IMR-90 (cell line): ENCODE measurements around the gene IER5L. TPM values are rescaled to one million over a fixed set of nuclear protein-coding genes. Genes with fewer than 3 reads are reported as not detected.
A peak's percentile ranks its signal among the peaks of the same experiment; 100 is the strongest.

ENCODE experiments used
- ATAC-seq: fragments of 200-7000 bp; cut with Tn5 transposase; 2 replicates; pipeline ENCODE4 v1.9.1; 2020; ENCODE audit warnings: low read depth, mild to moderate bottlenecking, moderate library complexity
- BruUV-seq: library from RNA; stranded (reverse); fragments of 400-500 nt; replicated peaks from 2 replicates; lab custom pipeline; 2021; lab: Mats Ljungman, UMichigan
- CTCF ChIA-PET: fragments of 300-600 bp; formaldehyde crosslinking; extraction: SDS; loops from one replicate; lab custom pipeline; 2021; ENCODE audit warnings: antibody characterized with exemption; lab: Yijun Ruan, JAX
- POLR2A ChIA-PET: fragments of 300-600 bp; sonication (Branson Sonifier 250); formaldehyde crosslinking; loops from one replicate; lab custom pipeline; 2022; ENCODE audit warnings: antibody characterized with exemption; ENCODE audit not compliant: unreplicated experiment; lab: Charles Lee
- DNase-seq: peaks from one replicate; pipeline ENCODE4 v3.0.0; 2013
- H2AFZ ChIP-seq: replicated peaks from 2 replicates; pipeline ENCODE3; 2013; ENCODE audit warnings: low read length, mild to moderate bottlenecking; ENCODE audit not compliant: poor library complexity
- H2AK5ac ChIP-seq: 2 replicates; pipeline ENCODE4 v1.6.1; 2013; ENCODE audit warnings: low read depth, low read length, inconsistent platforms
- H2AK9ac ChIP-seq: replicated peaks from 2 replicates; pipeline ENCODE3; 2013; ENCODE audit warnings: mild to moderate bottlenecking, low read depth, low read length, moderate library complexity; ENCODE audit not compliant: poor library complexity
- H2BK120ac ChIP-seq: 2 replicates; pipeline ENCODE4 v1.6.1; 2013; ENCODE audit warnings: low read depth, low read length, inconsistent platforms
- H2BK15ac ChIP-seq: 3 replicates; pipeline ENCODE4 v1.6.1; 2013; ENCODE audit warnings: low read depth, low read length, inconsistent platforms
- H2BK20ac ChIP-seq: 2 replicates; pipeline ENCODE4 v1.6.1; 2013; ENCODE audit warnings: low read depth, mild to moderate bottlenecking, inconsistent platforms, low read length, moderate library complexity
- H2BK5ac ChIP-seq: 2 replicates; pipeline ENCODE4 v1.6.1; 2013; ENCODE audit warnings: mild to moderate bottlenecking, low read depth, low read length, inconsistent platforms; ENCODE audit not compliant: poor library complexity, severe bottlenecking
- H3K14ac ChIP-seq: replicated peaks from 2 replicates; pipeline ENCODE4 v1.6.1; 2013; ENCODE audit warnings: low read depth, low read length, inconsistent platforms
- H3K18ac ChIP-seq: 2 replicates; pipeline ENCODE4 v1.6.1; 2013; ENCODE audit warnings: low read depth, low read length, control low read depth
- H3K23ac ChIP-seq: 2 replicates; pipeline ENCODE4 v1.6.1; 2013; ENCODE audit warnings: low read depth, low read length, inconsistent platforms
- H3K27ac ChIP-seq: 2 replicates; pipeline ENCODE4 v1.5.1; 2013; ENCODE audit warnings: mild to moderate bottlenecking, control low read depth, low read length; ENCODE audit not compliant: insufficient read depth
- H3K27me3 ChIP-seq: 2 replicates; pipeline ENCODE4 v1.6.1; 2013; ENCODE audit warnings: low read length; ENCODE audit not compliant: control insufficient read depth, insufficient read depth
- H3K36me3 ChIP-seq: 2 replicates; pipeline ENCODE4 v1.6.1; 2013; ENCODE audit warnings: low read length, mixed read lengths; ENCODE audit not compliant: control insufficient read depth, insufficient read depth
- H3K4ac ChIP-seq: 2 replicates; pipeline ENCODE4 v1.6.1; 2013; ENCODE audit warnings: low read depth, low read length, inconsistent platforms
- H3K4me1 ChIP-seq: 2 replicates; pipeline ENCODE4 v1.6.1; 2013; ENCODE audit warnings: low read length, mixed read lengths; ENCODE audit not compliant: control insufficient read depth, insufficient read depth
- H3K4me2 ChIP-seq: 2 replicates; pipeline ENCODE4 v1.6.1; 2013; ENCODE audit warnings: low read depth, mild to moderate bottlenecking, control low read depth, low read length, moderate library complexity
- H3K4me3 ChIP-seq: 2 replicates; pipeline ENCODE4 v1.5.1; 2013; ENCODE audit warnings: low read depth, mild to moderate bottlenecking, control low read depth, low read length, moderate library complexity; ENCODE audit not compliant: insufficient read depth
- H3K56ac ChIP-seq: 2 replicates; pipeline ENCODE4 v1.6.1; 2013; ENCODE audit warnings: low read length, inconsistent platforms; ENCODE audit not compliant: insufficient read depth; ENCODE audit errors: extremely low read depth
- H3K79me1 ChIP-seq, 2 experiments: 2 replicates each; pipeline ENCODE4 v1.6.1; 2013; ENCODE audit warnings: low read length in 2 of 2, inconsistent platforms in 1 of 2, low read depth in 1 of 2
- H3K9ac ChIP-seq: 2 replicates; pipeline ENCODE4 v1.6.1; 2013; ENCODE audit warnings: low read depth, low read length, control low read depth
- H3K9me1 ChIP-seq: 2 replicates; pipeline ENCODE4 v1.6.1; 2013; ENCODE audit warnings: low read length, inconsistent platforms; ENCODE audit not compliant: insufficient read depth
- H3K9me3 ChIP-seq: 2 replicates; pipeline ENCODE4 v1.6.1; 2013; ENCODE audit warnings: low read length; ENCODE audit not compliant: control insufficient read depth, insufficient read depth
- H4K20me1 ChIP-seq: 2 replicates; pipeline ENCODE4 v1.6.1; 2013; ENCODE audit warnings: low read length, inconsistent platforms; ENCODE audit not compliant: insufficient read depth
- H4K5ac ChIP-seq: 2 replicates; pipeline ENCODE4 v1.6.1; 2013; ENCODE audit warnings: mild to moderate bottlenecking, low read depth, low read length, control low read depth
- H4K8ac ChIP-seq, 2 experiments: 2 replicates each; pipeline ENCODE4 v1.6.1; 2013; ENCODE audit warnings: low read depth in 2 of 2, low read length in 2 of 2, control low read depth in 1 of 2, inconsistent platforms in 1 of 2
- H4K91ac ChIP-seq: 2 replicates; pipeline ENCODE4 v1.6.1; 2013; ENCODE audit warnings: low read depth, low read length, inconsistent platforms; ENCODE audit not compliant: insufficient read depth
- CEBPB ChIP-seq: IDR thresholded peaks from 2 replicates; pipeline ENCODE4 v1.6.1; 2012; ENCODE audit warnings: low read depth, low read length, improper control_type of control experiment
- RFX5 ChIP-seq: IDR thresholded peaks from 2 replicates; pipeline ENCODE4 v1.8.0; 2012; ENCODE audit warnings: low read depth, mild to moderate bottlenecking, low read length, moderate library complexity
- WGBS, 2 experiments: methylation state at CpG; one replicate each; pipeline versions ENCODE4 v1.1.5 to v1.1.7; 2013; ENCODE audit warnings: missing lambda C conversion rate in 2 of 2; ENCODE audit not compliant: insufficient read length in 1 of 2; ENCODE audit errors: extremely low coverage in 2 of 2; 5-methylcytosine and 5-hydroxymethylcytosine counted together
- dilution Hi-C: fragments of 300-500 bp; cut with HindIII; formaldehyde crosslinking; loops from one replicate; pipeline ENCODE4 v1.14.3; 2018; ENCODE audit warnings: low sequenced_read_pairs; ENCODE audit not compliant: unreplicated experiment
- in situ Hi-C: fragments of 300-500 bp; cut with MboI; formaldehyde crosslinking; loops from 3 replicates; pipeline ENCODE4 v1.14.3; 2019; ENCODE audit warnings: low sequenced_read_pairs, inconsistent platforms, mixed read lengths
- intact Hi-C: fragments of 100-400 bp; cut with micrococcal nuclease; formaldehyde crosslinking; loops from 2 replicates; pipeline ENCODE4 v1.10.0; 2022
- polyA plus RNA-seq, 3 experiments: library from polyadenylated mRNA; depleted of rRNA; stranded (reverse); fragments of >200 nt; gene quantifications; 2 replicates each; pipeline ENCODE4 v1.2.3, GENCODE V29; 2012; ENCODE audit warnings: low replicate concordance in 1 of 3
- total RNA-seq: library from RNA; depleted of rRNA; stranded (reverse); fragments of >200 nt; gene quantifications from 2 replicates; pipeline ENCODE4 v1.2.3, GENCODE V29; 2012

The IER5L gene
- total and polyA plus RNA-seq, 2 of the 4 experiments (the other 2 are of a cell fraction): 12.5 to 13.4 TPM

DNA sequence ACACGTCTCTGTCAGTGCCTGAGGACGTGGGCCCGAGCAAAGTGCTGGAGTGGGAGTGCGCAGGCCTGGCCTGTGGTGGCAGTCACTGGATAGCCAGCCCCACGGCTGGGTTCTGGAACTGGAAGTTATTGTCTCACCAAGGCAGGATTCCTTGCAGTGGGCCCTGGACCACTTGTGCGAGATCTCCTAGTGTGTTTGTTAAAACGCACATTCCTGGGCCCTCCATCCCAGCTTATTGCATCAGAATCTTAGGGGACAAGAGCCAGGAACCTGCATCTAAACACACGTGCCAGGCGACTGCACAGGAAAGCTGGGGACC lies 40.0 kb downstream of the IER5L start:
- Histone ChIP-seq H3K9ac (peak overlapping the region; percentile 34), H3K4me2 (no peak overlapping the region)
- in situ Hi-C loops: no loop called here

More for the DNA sequence above, 40.0 kb downstream of the IER5L start:
- Histone ChIP-seq H3K18ac (no peak overlapping the region; the same call in 1 of the 2 replicates), H2BK15ac (peak overlapping the region; percentile 55; the same call in 2 of the 3 replicates), H2AK5ac (peak overlapping the region; percentile 83), H2AFZ (no peak overlapping the region), H4K20me1 (no peaks in the 10 kb centered on the region; the same call in 1 of the 2 replicates), H2BK20ac (peak overlapping the region; percentile 90), H3K36me3 (peaks cover 24% of the 10 kb centered on the region), H3K4me1 (peaks cover 38% of the 10 kb centered on the region), H4K91ac (peak overlapping the region; percentile 94), H3K4me3 (no peak overlapping the region), H3K4ac (peak overlapping the region; percentile 100), H3K23ac (peak overlapping the region; percentile 80), H3K27me3 (no peaks in the 10 kb centered on the region), H3K9me1 (peaks cover 5% of the 10 kb centered on the region; the same call in 1 of the 2 replicates), H3K14ac (peak overlapping the region; percentile 88), H2BK5ac (peak overlapping the region; percentile 86), H3K27ac (peak overlapping the region; percentile 83), H3K79me1 (peaks cover 5 to 32% of the 10 kb centered on the region in 2 experiments; a peak in 3 of 4 replicates), H4K8ac (peak overlapping the region; percentile 44 to 89), H3K56ac (peak overlapping the region; percentile 34), H2AK9ac (peak overlapping the region; percentile 86), H2BK120ac (peak overlapping the region; percentile 100), H4K5ac (peak overlapping the region; percentile 85), H3K9me3 (no peaks in the 10 kb centered on the region)
- POLR2A ChIA-PET: interaction anchor here (1.0 kb wide), 1 partner anchor 487 kb away, joined by 3 read pairs; no protein-coding TSS in a partner anchor
- intact Hi-C loops (loop anchor here (2.0 to 5.0 kb wide), 2 partner anchors 197 to 644 kb away; no protein-coding TSS in a partner anchor), dilution Hi-C loops (no loop called here)
- no TSS peak for BruUV-seq
- TF ChIP-seq RFX5: no peak
- peak; percentile 43; the same call in 1 of the 2 replicates for TF ChIP-seq CEBPB
- ATAC-seq: no peak
- no peak for DNase-seq
- CTCF ChIA-PET: interaction anchor here (1.4 to 3.1 kb wide), 2 partner anchors 35 to 468 kb away, joined by 4 to 21 read pairs; no protein-coding TSS in a partner anchor
- 100% methylated on average over 3 of the region's 9 CpGs; no CpG with 5 or more reads in 1 of the 2 experiments for WGBS, 2 experiments
